OCI-LY3 (cell line): Measurements from ENCODE around the gene TSGA10.

Experiments used
- CTCF ChIP-seq: fragments of 200-600, 300-600 bp; sonication (generic); IDR thresholded peaks from 2 replicates; pipeline ENCODE4 v1.5.1; 2014; ENCODE audit warnings: antibody characterized with exemption, low read length, low read depth
- EZH2phosphoT487 ChIP-seq: fragments of 200-600 bp; shearing (Covaris generic); IDR thresholded peaks from 2 replicates; pipeline ENCODE4 v1.6.1; 2018; ENCODE audit warnings: antibody characterized with exemption, mixed run types, low read depth

- no peak for TF ChIP-seq CTCF
- TF ChIP-seq EZH2phosphoT487 = no peak
These were observed 126.2 kb downstream of the TSGA10 start for GRCh38 chr2:99028558-99028957.
